Measurements from ENCODE around the gene HOXD10.

- TF ChIP-seq POLR2A (IDR thresholded peaks at IDR 0.05) = peak; percentile 69
- peak in 2 of 3 donors; percentile 22 to 25 for TF ChIP-seq CTCF (IDR thresholded peaks at IDR 0.05)
- TF ChIP-seq EP300 (IDR thresholded peaks at IDR 0.05) = no peak
These were observed 12.6 kb downstream of the HOXD10 start, which contains the start of gene HOXD8 for GRCh38 chr2:176128982-176129796.

All from ovary (tissue), 3 donors.